GM23338 (cell line): Measurements from ENCODE around the gene TPST1.

ENCODE experiments used
- CTCF ChIP-seq, 2 experiments: fragments of 200-600 bp in 1 of 2; sonication (generic) in 1 of 2; conservative IDR thresholded peaks; 2 replicates each; pipeline versions ENCODE4 v1.5.1 to v1.6.1; 2016 to 2017; ENCODE audit warnings: antibody characterized with exemption in 2 of 2, low read depth in 2 of 2, mild to moderate bottlenecking in 2 of 2, moderate library complexity in 1 of 2
- EZH2 ChIP-seq: fragments of 200-600 bp; sonication (generic); IDR thresholded peaks from one replicate; pipeline ENCODE4 v1.8.0; 2017; ENCODE audit warnings: antibody characterized with exemption, mild to moderate bottlenecking, low read depth; ENCODE audit not compliant: unreplicated experiment
- EZH2phosphoT487 ChIP-seq: fragments of 200-600 bp; sonication (generic); IDR thresholded peaks from one replicate; pipeline ENCODE4 v1.8.1; 2018; ENCODE audit warnings: antibody characterized with exemption; ENCODE audit not compliant: unreplicated experiment
- JUNB ChIP-seq: IDR thresholded peaks from one replicate; pipeline ENCODE4 v1.6.1; 2016; ENCODE audit warnings: antibody characterized with exemption; ENCODE audit not compliant: unreplicated experiment
- POLR2AphosphoS5 ChIP-seq: IDR thresholded peaks from 2 replicates; pipeline ENCODE4 v1.6.1; 2016; ENCODE audit warnings: antibody characterized with exemption, low read depth
- TF ChIP-seq, protein P1 (sequence below): IDR thresholded peaks from one replicate; pipeline ENCODE4 v1.6.1; 2018; ENCODE audit warnings: antibody characterized with exemption; ENCODE audit not compliant: unreplicated experiment

DNA sequence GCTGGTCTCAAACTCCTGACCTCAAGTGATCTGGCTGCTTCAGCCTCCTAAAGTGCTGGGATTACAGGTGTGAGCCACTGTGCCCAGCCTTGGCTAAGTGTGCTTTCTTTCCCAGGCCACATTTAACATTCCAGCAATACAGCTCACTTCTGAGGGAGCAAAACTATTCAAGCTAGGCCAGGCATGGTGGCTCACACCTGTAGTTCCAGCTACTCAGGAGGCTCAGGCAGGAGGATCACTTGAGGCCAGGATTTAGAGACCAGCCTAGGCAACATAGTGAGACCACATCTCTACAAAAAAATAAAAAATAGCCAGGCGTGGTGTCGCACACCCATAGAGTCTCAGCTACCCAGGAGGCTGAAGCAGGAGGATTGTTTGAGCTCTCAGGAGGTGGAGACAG lies 23.3 kb upstream of the TPST1 start:
- TF ChIP-seq POLR2AphosphoS5 (no peak), CTCF (conservative IDR thresholded peaks at IDR 0.05; ENCODE audit: low read depth in 2 of 2) (no peak), EZH2 (no peak), EZH2phosphoT487 (no peak), JUNB (no peak)
- TF ChIP-seq, protein P1, sequence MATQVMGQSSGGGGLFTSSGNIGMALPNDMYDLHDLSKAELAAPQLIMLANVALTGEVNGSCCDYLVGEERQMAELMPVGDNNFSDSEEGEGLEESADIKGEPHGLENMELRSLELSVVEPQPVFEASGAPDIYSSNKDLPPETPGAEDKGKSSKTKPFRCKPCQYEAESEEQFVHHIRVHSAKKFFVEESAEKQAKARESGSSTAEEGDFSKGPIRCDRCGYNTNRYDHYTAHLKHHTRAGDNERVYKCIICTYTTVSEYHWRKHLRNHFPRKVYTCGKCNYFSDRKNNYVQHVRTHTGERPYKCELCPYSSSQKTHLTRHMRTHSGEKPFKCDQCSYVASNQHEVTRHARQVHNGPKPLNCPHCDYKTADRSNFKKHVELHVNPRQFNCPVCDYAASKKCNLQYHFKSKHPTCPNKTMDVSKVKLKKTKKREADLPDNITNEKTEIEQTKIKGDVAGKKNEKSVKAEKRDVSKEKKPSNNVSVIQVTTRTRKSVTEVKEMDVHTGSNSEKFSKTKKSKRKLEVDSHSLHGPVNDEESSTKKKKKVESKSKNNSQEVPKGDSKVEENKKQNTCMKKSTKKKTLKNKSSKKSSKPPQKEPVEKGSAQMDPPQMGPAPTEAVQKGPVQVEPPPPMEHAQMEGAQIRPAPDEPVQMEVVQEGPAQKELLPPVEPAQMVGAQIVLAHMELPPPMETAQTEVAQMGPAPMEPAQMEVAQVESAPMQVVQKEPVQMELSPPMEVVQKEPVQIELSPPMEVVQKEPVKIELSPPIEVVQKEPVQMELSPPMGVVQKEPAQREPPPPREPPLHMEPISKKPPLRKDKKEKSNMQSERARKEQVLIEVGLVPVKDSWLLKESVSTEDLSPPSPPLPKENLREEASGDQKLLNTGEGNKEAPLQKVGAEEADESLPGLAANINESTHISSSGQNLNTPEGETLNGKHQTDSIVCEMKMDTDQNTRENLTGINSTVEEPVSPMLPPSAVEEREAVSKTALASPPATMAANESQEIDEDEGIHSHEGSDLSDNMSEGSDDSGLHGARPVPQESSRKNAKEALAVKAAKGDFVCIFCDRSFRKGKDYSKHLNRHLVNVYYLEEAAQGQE: no peak
